Left ventricle myocardium inferior (tissue), 1 donor: ENCODE measurements around the gene CDC45. TPM values are rescaled to one million over a fixed set of nuclear protein-coding genes. Genes with fewer than 3 reads are reported as not detected.

Experiments used
- DNase-seq: peaks from one replicate; pipeline ENCODE4 v3.0.0-alpha.2; 2020
- H3K27ac ChIP-seq: fragments of 200-600 bp; replicated peaks from 2 replicates; pipeline ENCODE4 v1.8.0; 2021
- H3K27me3 ChIP-seq: fragments of 200-600 bp; 2 replicates; pipeline ENCODE4 v1.8.0; 2021; ENCODE audit warnings: low read depth
- H3K36me3 ChIP-seq: fragments of 200-600 bp; 2 replicates; pipeline ENCODE4 v1.8.0; 2021
- H3K4me1 ChIP-seq: fragments of 200-600 bp; 2 replicates; pipeline ENCODE4 v1.8.0; 2021
- H3K4me3 ChIP-seq: fragments of 200-600 bp; 2 replicates; pipeline ENCODE4 v1.8.0; 2021; ENCODE audit warnings: mild to moderate bottlenecking, moderate library complexity
- H3K9me3 ChIP-seq: fragments of 200-600 bp; replicated peaks from 2 replicates; pipeline ENCODE4 v1.8.0; 2021
- CTCF ChIP-seq: fragments of 200-600 bp; IDR thresholded peaks from 2 replicates; pipeline ENCODE4 v1.8.0; 2021; ENCODE audit warnings: antibody characterized with exemption, mild to moderate bottlenecking, borderline replicate concordance
- intact Hi-C: fragments of 100-400 bp; cut with micrococcal nuclease; formaldehyde crosslinking; loops from one replicate; pipeline ENCODE4 v1.11.0; 2022
- total RNA-seq: library from RNA; stranded (reverse); fragmentation: NEBNext Ultra II Directional; extraction: Animal tissue kit (Norgen Biotek cat#: 25700); gene quantifications from one replicate; pipeline ENCODE4 v1.2.1, GENCODE V29; 2021
- donor health status: DM: no; HTN: yes; CAD: no; lungs with severe emphysema.

Gene CDC45
- total RNA-seq, 1 donor from 2014 or later = 0.77 TPM

- H3K27me3 ChIP-seq = no peaks in the 10 kb centered on the region
- H3K27ac ChIP-seq = no peak overlapping the region
- no peaks in the 10 kb centered on the region for H3K36me3 ChIP-seq
- no peak for TF ChIP-seq CTCF
- intact Hi-C loops = no loop called here
- no peaks in the 10 kb centered on the region for H3K4me1 ChIP-seq
- H3K4me3 ChIP-seq = no peak overlapping the region
- H3K9me3 ChIP-seq = no peaks in the 10 kb centered on the region
- DNase-seq = no peak
Measured at GRCh38 chr22:19505735-19506126, 26.0 kb downstream of the CDC45 start.

GRCh38 chr22:19506212-19506611, 26.5 kb downstream of the CDC45 start:
- Histone ChIP-seq H3K27ac (no peak overlapping the region), H3K27me3 (no peaks in the 10 kb centered on the region), H3K36me3 (no peaks in the 10 kb centered on the region), H3K9me3 (no peaks in the 10 kb centered on the region), H3K4me3 (no peak overlapping the region), H3K4me1 (no peaks in the 10 kb centered on the region)
- intact Hi-C loops = no loop called here
- TF ChIP-seq CTCF = no peak
- DNase-seq = no peak

- Histone ChIP-seq H3K4me1 (no peaks in the 10 kb centered on the region), H3K27ac (no peak overlapping the region), H3K9me3 (no peaks in the 10 kb centered on the region), H3K27me3 (no peaks in the 10 kb centered on the region), H3K36me3 (no peaks in the 10 kb centered on the region), H3K4me3 (no peak overlapping the region)
- DNase-seq = no peak
- intact Hi-C loops = no loop called here
- TF ChIP-seq CTCF = no peak
Measured at GRCh38 chr22:19507534-19507861, 27.8 kb downstream of the CDC45 start.

- DNase-seq = no peak
- Histone ChIP-seq H3K4me3 (no peak overlapping the region), H3K27me3 (no peaks in the 10 kb centered on the region), H3K27ac (no peak overlapping the region), H3K4me1 (no peaks in the 10 kb centered on the region), H3K9me3 (peaks cover 4% of the 10 kb centered on the region), H3K36me3 (no peaks in the 10 kb centered on the region)
- intact Hi-C loops = no loop called here
- TF ChIP-seq CTCF = no peak
Measured at GRCh38 chr22:19508024-19508776, 28.5 kb downstream of the CDC45 start.

GRCh38 chr22:19509191-19509590, 29.5 kb downstream of the CDC45 start:
- DNase-seq = no peak
- no peak for TF ChIP-seq CTCF
- peaks cover 14% of the 10 kb centered on the region for H3K9me3 ChIP-seq
- H3K27me3 ChIP-seq = no peaks in the 10 kb centered on the region
- H3K4me1 ChIP-seq = no peaks in the 10 kb centered on the region
- H3K27ac ChIP-seq = no peak overlapping the region
- intact Hi-C loops = no loop called here
- H3K4me3 ChIP-seq = no peak overlapping the region
- no peaks in the 10 kb centered on the region for H3K36me3 ChIP-seq

- H3K36me3 ChIP-seq = no peaks in the 10 kb centered on the region
- no peaks in the 10 kb centered on the region for H3K27me3 ChIP-seq
- no peak for DNase-seq
- no peak overlapping the region for H3K4me3 ChIP-seq
- no peak overlapping the region for H3K27ac ChIP-seq
- intact Hi-C loops = no loop called here
- TF ChIP-seq CTCF = no peak
- H3K9me3 ChIP-seq = peaks cover 18% of the 10 kb centered on the region
- no peaks in the 10 kb centered on the region for H3K4me1 ChIP-seq
Measured at GRCh38 chr22:19509923-19510322, 30.2 kb downstream of the CDC45 start.
